AG04450 (cell line): ENCODE data around the gene PAPPA. TPM values are rescaled to one million over a fixed set of nuclear protein-coding genes. Genes with fewer than 3 reads are reported as not detected.

Source experiments
- CTCF ChIA-PET: fragments of 300-600, 350-600 bp; formaldehyde crosslinking; extraction: SDS; loops from one replicate; lab custom pipeline; 2022; ENCODE audit warnings: antibody characterized with exemption, inconsistent platforms; lab: Charles Lee
- POLR2A ChIA-PET: fragments of 350-600 bp; formaldehyde crosslinking; extraction: SDS; loops from one replicate; lab custom pipeline; 2021; ENCODE audit warnings: antibody characterized with exemption, inconsistent platforms; lab: Yijun Ruan, JAX
- DNase-seq: peaks from one replicate; pipeline ENCODE4 v3.0.0-alpha.2; 2011; ENCODE audit warnings: low read depth, low spot score
- H3K27ac ChIP-seq: one replicate; pipeline ENCODE4 v1.5.1; 2012; ENCODE audit warnings: low read depth, low read length, control low read depth
- H3K27me3 ChIP-seq: one replicate; pipeline ENCODE4 v1.6.0; 2012; ENCODE audit warnings: low read length; ENCODE audit not compliant: control insufficient read depth, insufficient read depth
- H3K4me3 ChIP-seq: 2 replicates; pipeline ENCODE4 v1.5.1; 2011; ENCODE audit warnings: mild to moderate bottlenecking, low read depth, low read length, control low read depth
- H3K9me3 ChIP-seq: 2 replicates; pipeline ENCODE4 v1.5.1; 2012; ENCODE audit warnings: low read length; ENCODE audit not compliant: control insufficient read depth, insufficient read depth
- polyA plus RNA-seq: library from polyadenylated mRNA; depleted of rRNA; stranded (reverse); fragments of >200 nt; gene quantifications from 2 replicates; pipeline ENCODE4 v1.2.3, GENCODE V29; 2011
- TF ChIP-seq, protein P1 (sequence below): IDR thresholded peaks from 2 replicates; pipeline ENCODE4 v1.5.1; 2011; ENCODE audit warnings: low read depth, low read length, control low read depth, inconsistent platforms

PAPPA gene
- polyA plus RNA-seq, 1 experiment: 65.0 TPM

DNA sequence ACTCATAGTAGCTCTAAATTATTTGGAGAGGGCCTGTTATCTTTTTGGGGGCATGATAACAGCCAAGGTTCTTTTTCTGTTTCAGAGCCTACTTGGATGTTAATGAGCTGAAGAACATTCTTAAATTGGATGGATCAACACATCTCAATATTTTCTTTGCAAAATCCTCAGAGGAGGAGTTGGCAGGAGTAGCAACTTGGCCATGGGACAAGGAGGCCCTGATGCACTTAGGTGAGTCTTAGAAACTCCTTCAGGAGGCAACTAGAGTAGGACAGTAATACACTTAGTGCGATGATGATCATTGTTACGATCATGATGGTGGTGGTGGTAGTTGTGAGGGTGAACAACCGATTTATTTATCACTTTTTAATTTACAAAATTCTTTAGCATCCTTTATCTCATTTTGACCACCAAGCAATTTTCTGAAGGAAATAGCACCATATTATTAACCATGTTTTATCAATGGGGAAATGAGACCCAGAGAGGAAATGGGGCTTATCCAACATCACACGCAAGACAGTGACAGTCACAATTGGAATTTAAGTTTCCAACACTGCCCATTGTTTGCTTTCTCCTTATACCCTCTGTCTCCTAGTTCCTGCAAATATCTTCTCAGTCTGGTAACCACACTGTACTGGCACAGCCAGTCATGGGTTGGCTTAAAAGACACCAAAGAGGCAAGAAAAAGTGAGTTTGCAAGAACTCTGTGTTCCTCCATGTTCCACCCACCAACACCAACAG, 54.0 kb downstream of the PAPPA start:
- no peak for DNase-seq
- H3K27me3 ChIP-seq: no peaks in the 10 kb centered on the region
- H3K9me3 ChIP-seq: no peaks in the 10 kb centered on the region
- ChIA-PET POLR2A (no interaction called here), CTCF (interaction anchor here (1.1 kb wide), 1 partner anchor 614 kb away, joined by 3 read pairs; no protein-coding TSS in a partner anchor)
- TF ChIP-seq, protein P1, sequence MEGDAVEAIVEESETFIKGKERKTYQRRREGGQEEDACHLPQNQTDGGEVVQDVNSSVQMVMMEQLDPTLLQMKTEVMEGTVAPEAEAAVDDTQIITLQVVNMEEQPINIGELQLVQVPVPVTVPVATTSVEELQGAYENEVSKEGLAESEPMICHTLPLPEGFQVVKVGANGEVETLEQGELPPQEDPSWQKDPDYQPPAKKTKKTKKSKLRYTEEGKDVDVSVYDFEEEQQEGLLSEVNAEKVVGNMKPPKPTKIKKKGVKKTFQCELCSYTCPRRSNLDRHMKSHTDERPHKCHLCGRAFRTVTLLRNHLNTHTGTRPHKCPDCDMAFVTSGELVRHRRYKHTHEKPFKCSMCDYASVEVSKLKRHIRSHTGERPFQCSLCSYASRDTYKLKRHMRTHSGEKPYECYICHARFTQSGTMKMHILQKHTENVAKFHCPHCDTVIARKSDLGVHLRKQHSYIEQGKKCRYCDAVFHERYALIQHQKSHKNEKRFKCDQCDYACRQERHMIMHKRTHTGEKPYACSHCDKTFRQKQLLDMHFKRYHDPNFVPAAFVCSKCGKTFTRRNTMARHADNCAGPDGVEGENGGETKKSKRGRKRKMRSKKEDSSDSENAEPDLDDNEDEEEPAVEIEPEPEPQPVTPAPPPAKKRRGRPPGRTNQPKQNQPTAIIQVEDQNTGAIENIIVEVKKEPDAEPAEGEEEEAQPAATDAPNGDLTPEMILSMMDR: no peak
- no peak overlapping the region for H3K4me3 ChIP-seq
- H3K27ac ChIP-seq: no peak overlapping the region

GRCh38 chr9:116208417-116209232, 55.0 kb downstream of the PAPPA start:
- no peak for DNase-seq
- H3K4me3 ChIP-seq: no peak overlapping the region
- TF ChIP-seq, protein P1: peak; percentile 39; the same call in 1 of the 2 replicates
- H3K27me3 ChIP-seq: no peaks in the 10 kb centered on the region
- H3K9me3 ChIP-seq: no peaks in the 10 kb centered on the region
- ChIA-PET CTCF (interaction anchor here (1.1 to 1.5 kb wide), 3 partner anchors 28 to 619 kb away, joined by 3 read pairs; no protein-coding TSS in a partner anchor), POLR2A (interaction anchor here (0.7 kb wide), 1 partner anchor 540 kb away, joined by 3 read pairs; no protein-coding TSS in a partner anchor)
- no peak overlapping the region for H3K27ac ChIP-seq

GRCh38 chr9:116209414-116210116, 56.0 kb downstream of the PAPPA start:
- H3K4me3 ChIP-seq: no peak overlapping the region
- TF ChIP-seq, protein P1: no peak
- H3K9me3 ChIP-seq: no peaks in the 10 kb centered on the region
- no peak for DNase-seq
- H3K27ac ChIP-seq: no peak overlapping the region
- POLR2A ChIA-PET: interaction anchor here (0.5 kb wide), 1 partner anchor 54 kb away, joined by 3 read pairs; no protein-coding TSS in a partner anchor
- no peaks in the 10 kb centered on the region for H3K27me3 ChIP-seq
- CTCF ChIA-PET: interaction anchor here (0.6 to 1.5 kb wide), 3 partner anchors 29 to 620 kb away, joined by 3 to 4 read pairs (median 3); no protein-coding TSS in a partner anchor

DNA sequence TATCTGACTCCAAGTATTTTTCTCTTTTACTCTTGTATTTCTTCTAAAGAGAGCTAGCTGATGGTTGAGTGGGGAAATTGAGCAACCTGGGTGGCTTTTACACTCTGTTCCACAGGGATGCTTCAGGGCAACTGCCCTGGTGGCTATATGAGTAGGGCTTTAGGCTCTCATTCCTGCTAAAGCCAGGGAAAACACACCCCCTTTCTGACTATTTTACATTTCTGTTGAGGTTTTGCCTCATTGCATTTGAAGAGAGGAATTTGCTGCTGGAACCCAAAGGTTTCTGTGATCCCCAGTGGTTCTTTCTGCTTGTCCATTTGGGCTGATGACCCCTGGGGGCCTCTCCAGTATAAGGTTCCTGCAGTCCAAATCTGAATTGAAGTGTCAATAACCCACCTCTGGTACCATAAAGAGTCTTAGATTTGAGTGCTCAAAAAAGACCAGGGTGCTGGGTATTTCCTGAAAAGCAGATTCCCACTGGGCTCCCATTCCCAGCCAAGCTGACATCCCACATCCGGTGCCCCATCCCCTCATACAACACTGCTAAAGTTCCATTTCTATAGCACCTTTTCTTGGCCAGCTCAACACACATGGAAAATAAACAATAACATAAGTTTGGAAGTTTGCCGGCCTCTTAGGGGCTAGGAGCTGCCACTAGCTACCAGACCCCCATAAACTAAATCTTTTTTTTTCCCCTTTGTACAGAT, 59.5 kb downstream of the PAPPA start:
- no peak for DNase-seq
- ChIA-PET CTCF (interaction anchor here (0.6 kb wide), 1 partner anchor 60 kb away, joined by 5 read pairs; the partner anchor contains the start of gene PAPPA), POLR2A (no interaction called here)
- TF ChIP-seq, protein P1: no peak
- Histone ChIP-seq H3K4me3 (no peak overlapping the region), H3K9me3 (no peaks in the 10 kb centered on the region), H3K27me3 (no peaks in the 10 kb centered on the region), H3K27ac (no peak overlapping the region)
